MCF 10A (cell line): ENCODE results near the gene GSDMA. TPM values are rescaled to one million over a fixed set of nuclear protein-coding genes. Genes with fewer than 3 reads are reported as not detected.

Experiments used
- BruUV-seq: library from RNA; stranded (reverse); fragments of 400-500 nt; replicated peaks from 2 replicates; lab custom pipeline; 2021; lab: Mats Ljungman, UMichigan
- CTCF ChIA-PET: fragments of 300-600 bp; sonication (Branson Sonifier 250); formaldehyde crosslinking; extraction: SDS; loops from one replicate; lab custom pipeline; 2021; ENCODE audit warnings: antibody characterized with exemption, inconsistent platforms; lab: Yijun Ruan, JAX
- POLR2A ChIA-PET: fragments of 300-600, 350-650 bp; sonication (Branson Sonifier 250); formaldehyde crosslinking; extraction: SDS; loops from one replicate; lab custom pipeline; 2020; ENCODE audit warnings: antibody characterized with exemption, inconsistent platforms; lab: Yijun Ruan, JAX
- DNase-seq: peaks from one replicate; pipeline ENCODE4 v3.0.0-alpha.2; 2018; ENCODE audit not compliant: unreplicated experiment
- H3K27ac Mint-ChIP-seq: one replicate; pipeline ENCODE4 v1.8.0; 2022; ENCODE audit warnings: mild to moderate bottlenecking, low read depth, mixed read lengths; ENCODE audit not compliant: unreplicated experiment
- H3K27me3 Mint-ChIP-seq: one replicate; pipeline ENCODE4 v1.8.0; 2022; ENCODE audit warnings: mixed read lengths; ENCODE audit not compliant: insufficient read depth, unreplicated experiment
- H3K36me3 Mint-ChIP-seq: one replicate; pipeline ENCODE4 v1.8.0; 2022; ENCODE audit warnings: mild to moderate bottlenecking, moderate library complexity, mixed read lengths; ENCODE audit not compliant: insufficient read depth, unreplicated experiment
- H3K4me1 Mint-ChIP-seq: one replicate; pipeline ENCODE4 v1.8.0; 2022; ENCODE audit warnings: mixed read lengths; ENCODE audit not compliant: insufficient read depth, unreplicated experiment
- H3K4me3 Mint-ChIP-seq: one replicate; pipeline ENCODE4 v1.8.0; 2022; ENCODE audit warnings: mild to moderate bottlenecking, moderate library complexity, mixed read lengths; ENCODE audit not compliant: unreplicated experiment
- H3K9me3 Mint-ChIP-seq: one replicate; pipeline ENCODE4 v1.8.0; 2022; ENCODE audit warnings: mixed read lengths; ENCODE audit not compliant: unreplicated experiment
- intact Hi-C: fragments of 100-400 bp; cut with micrococcal nuclease; formaldehyde crosslinking; loops from 2 replicates; pipeline ENCODE4 v1.14.1; 2022
- total RNA-seq: library from RNA; stranded (reverse); gene quantifications from 2 replicates; pipeline ENCODE4 v1.2.3, GENCODE V29; 2022
- TF ChIP-seq, protein P1 (sequence below): fragments of 200-600 bp; IDR thresholded peaks from one replicate; pipeline ENCODE4 v1.8.0; 2022; ENCODE audit warnings: antibody characterized with exemption, mild to moderate bottlenecking; ENCODE audit not compliant: unreplicated experiment

Gene GSDMA
- total RNA-seq, 1 experiment from 2014 or later = 0.77 TPM

DNA sequence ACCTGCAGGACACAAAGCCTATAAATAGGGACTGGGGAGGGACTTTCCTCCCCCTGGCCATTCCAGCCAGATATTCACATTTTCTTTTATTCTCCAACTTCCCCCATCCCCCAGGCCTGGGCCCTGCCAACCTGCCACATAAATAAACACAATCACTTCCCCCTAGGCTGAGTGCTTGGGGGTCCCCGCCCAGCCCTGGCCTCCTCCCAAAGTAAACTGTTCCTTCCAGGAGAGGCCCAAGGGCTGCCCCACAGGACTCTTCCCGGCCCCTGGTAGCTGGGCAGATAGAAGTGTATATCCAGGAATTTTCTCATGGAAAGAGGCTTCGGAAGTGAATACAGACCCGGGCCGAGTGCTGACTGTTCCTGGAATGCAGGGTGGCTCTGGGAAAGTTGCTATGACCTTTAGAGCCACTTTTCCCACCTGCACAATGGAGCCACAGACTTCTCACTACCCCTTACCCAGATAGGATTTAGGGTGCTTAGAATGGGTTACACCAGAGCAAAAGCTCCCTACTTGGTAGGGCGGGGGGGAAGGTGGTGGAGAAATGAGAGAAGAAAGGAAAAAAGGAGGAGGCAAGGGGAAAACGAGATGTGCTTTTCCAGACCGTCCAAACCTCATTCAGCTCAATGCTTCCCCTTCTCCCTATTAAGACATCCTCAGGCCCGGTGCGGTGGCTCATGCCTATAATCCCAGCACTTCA is 60.9 kb downstream of the GSDMA start:
- ChIA-PET POLR2A (interaction anchor here (0.6 to 7.3 kb wide), 4 partner anchors 9 to 85 kb away, joined by 3 to 164 read pairs (median 16); partner anchors contain the start of genes CSF3 and PSMD3), CTCF (interaction anchor here (0.6 to 9.3 kb wide), 4 partner anchors 10 to 172 kb away, joined by 3 to 237 read pairs (median 4); partner anchors contain the start of gene CSF3)
- TF ChIP-seq, protein P1, sequence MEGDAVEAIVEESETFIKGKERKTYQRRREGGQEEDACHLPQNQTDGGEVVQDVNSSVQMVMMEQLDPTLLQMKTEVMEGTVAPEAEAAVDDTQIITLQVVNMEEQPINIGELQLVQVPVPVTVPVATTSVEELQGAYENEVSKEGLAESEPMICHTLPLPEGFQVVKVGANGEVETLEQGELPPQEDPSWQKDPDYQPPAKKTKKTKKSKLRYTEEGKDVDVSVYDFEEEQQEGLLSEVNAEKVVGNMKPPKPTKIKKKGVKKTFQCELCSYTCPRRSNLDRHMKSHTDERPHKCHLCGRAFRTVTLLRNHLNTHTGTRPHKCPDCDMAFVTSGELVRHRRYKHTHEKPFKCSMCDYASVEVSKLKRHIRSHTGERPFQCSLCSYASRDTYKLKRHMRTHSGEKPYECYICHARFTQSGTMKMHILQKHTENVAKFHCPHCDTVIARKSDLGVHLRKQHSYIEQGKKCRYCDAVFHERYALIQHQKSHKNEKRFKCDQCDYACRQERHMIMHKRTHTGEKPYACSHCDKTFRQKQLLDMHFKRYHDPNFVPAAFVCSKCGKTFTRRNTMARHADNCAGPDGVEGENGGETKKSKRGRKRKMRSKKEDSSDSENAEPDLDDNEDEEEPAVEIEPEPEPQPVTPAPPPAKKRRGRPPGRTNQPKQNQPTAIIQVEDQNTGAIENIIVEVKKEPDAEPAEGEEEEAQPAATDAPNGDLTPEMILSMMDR = no peak
- no TSS peak for BruUV-seq
- H3K27me3 Mint-ChIP-seq = no peaks in the 10 kb centered on the region
- intact Hi-C loops = no loop called here
- H3K9me3 Mint-ChIP-seq = no peaks in the 10 kb centered on the region
- H3K36me3 Mint-ChIP-seq = peaks cover 44% of the 10 kb centered on the region
- peak overlapping the region; percentile 39 for H3K27ac Mint-ChIP-seq
- H3K4me3 Mint-ChIP-seq = no peak overlapping the region
- H3K4me1 Mint-ChIP-seq = peaks cover 75% of the 10 kb centered on the region
- peak; percentile 91 for DNase-seq

DNA sequence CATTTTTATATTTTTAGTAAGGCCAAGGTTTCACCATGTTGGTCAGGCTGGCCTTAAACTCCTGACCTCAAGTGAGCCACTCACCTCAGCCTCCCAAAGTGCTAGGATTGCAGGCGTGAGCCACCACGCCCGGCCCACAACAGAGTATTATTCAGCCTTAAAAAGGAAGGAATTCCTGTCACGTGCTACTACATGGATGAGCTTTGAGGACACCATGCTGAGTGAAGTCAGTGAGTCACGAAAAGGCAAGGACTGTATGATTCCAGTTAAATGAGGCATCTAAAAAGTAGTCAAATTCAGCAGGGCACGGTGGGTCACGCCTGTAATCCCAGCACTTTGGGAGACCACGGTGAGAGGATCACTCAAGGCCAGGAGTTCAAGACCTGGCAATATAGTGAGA is 62.1 kb downstream of the GSDMA start:
- peak overlapping the region; percentile 87 for H3K27ac Mint-ChIP-seq
- no TSS peak for BruUV-seq
- no peaks in the 10 kb centered on the region for H3K9me3 Mint-ChIP-seq
- CTCF ChIA-PET = interaction anchor here (0.6 to 9.3 kb wide), 9 partner anchors 11 to 1672 kb away, joined by 3 to 237 read pairs (median 5); partner anchors contain the start of genes CSF3 and PSMD3
- H3K36me3 Mint-ChIP-seq = peaks cover 42% of the 10 kb centered on the region
- POLR2A ChIA-PET = interaction anchor here (0.9 to 7.3 kb wide), 7 partner anchors 10 to 255 kb away, joined by 3 to 164 read pairs (median 4); partner anchors contain the start of genes CSF3, MED24, NR1D1 and PSMD3
- intact Hi-C loops = loop anchor here (5.0 kb wide), 2 partner anchors 87 to 153 kb away; no protein-coding TSS in a partner anchor
- TF ChIP-seq, protein P1 = no peak
- peaks cover 64% of the 10 kb centered on the region for H3K4me1 Mint-ChIP-seq
- no peaks in the 10 kb centered on the region for H3K27me3 Mint-ChIP-seq
- DNase-seq = peak; percentile 21
- no peak overlapping the region for H3K4me3 Mint-ChIP-seq

DNA sequence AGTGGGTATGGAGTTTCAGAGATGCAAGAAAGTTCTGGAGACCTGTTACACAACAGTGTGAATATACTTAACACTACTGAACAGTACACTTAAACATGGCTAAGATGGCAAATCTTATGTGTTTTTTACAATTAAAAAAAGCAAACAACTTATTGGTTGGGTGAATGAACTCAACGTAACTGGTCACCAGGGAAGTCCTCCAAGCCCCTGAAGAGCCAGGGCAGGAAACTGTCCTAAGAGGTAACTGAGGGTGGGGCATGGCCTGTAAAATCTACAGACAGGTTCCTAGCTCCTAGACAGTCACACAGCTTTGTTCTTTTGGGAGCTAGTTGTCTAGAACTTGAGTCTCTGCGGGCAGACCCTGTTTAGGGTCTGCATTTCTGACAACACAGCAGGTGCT is 62.8 kb downstream of the GSDMA start:
- peaks cover 43% of the 10 kb centered on the region for H3K36me3 Mint-ChIP-seq
- H3K27ac Mint-ChIP-seq = peak overlapping the region; percentile 87
- TF ChIP-seq, protein P1 = no peak
- peaks cover 61% of the 10 kb centered on the region for H3K4me1 Mint-ChIP-seq
- BruUV-seq = no TSS peak
- no peaks in the 10 kb centered on the region for H3K27me3 Mint-ChIP-seq
- DNase-seq = no peak
- ChIA-PET CTCF (interaction anchor here (0.6 to 9.3 kb wide), 12 partner anchors 11 to 242 kb away, joined by 3 to 237 read pairs (median 5); partner anchors contain the start of genes CSF3, MED24, PSMD3 and THRA), POLR2A (interaction anchor here (0.9 to 7.3 kb wide), 12 partner anchors 10 to 256 kb away, joined by 3 to 164 read pairs (median 5); partner anchors contain the start of genes CASC3, CSF3, MED24 and NR1D1)
- H3K9me3 Mint-ChIP-seq = no peaks in the 10 kb centered on the region
- H3K4me3 Mint-ChIP-seq = peak overlapping the region; percentile 52
- intact Hi-C loops = loop anchor here (5.0 kb wide), 2 partner anchors 87 to 153 kb away; no protein-coding TSS in a partner anchor
